GM15510 (cell line): Measurements from ENCODE around the gene DEPDC5.

ENCODE experiments used
- POLR2A ChIP-seq: IDR thresholded peaks from 3 replicates; pipeline ENCODE4 v1.6.1; 2011; ENCODE audit warnings: borderline replicate concordance; ENCODE audit not compliant: insufficient read length; ENCODE audit errors: extremely low read depth

The DEPDC5 gene

DNA sequence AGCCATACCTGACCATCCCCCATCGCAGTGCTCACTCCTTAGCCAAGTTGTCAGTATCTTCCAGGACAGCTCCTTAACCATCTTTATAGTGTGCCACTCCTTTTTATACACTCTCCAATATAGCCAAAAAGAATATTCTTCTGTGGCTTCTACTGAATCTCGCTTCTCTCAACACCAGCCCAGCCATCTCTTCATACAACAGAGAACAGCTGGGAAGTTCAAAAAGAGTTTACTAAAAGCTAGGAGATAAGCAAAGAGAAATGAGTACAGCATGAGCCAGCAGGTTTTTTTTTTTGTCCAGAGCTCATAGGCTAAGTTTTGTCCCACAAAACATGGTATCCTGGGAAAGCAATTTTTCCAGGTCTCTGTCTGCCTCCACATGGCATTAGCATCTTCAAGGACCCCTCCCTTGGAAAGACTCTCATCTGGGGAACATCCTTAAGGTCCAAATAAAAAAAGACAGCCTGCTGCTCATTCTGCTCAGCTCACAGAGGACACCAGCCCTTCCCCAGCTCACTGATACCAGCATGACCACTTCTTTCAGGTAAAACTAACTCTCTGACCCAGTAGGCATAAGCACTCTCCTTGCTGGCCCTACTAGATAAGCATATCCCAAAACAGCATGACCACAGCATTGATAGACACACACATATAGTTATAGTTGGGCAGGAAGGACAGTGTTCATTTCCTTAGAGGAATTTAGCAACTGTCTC lies 141.7 kb downstream of the DEPDC5 start:
- no peak for TF ChIP-seq POLR2A

DNA sequence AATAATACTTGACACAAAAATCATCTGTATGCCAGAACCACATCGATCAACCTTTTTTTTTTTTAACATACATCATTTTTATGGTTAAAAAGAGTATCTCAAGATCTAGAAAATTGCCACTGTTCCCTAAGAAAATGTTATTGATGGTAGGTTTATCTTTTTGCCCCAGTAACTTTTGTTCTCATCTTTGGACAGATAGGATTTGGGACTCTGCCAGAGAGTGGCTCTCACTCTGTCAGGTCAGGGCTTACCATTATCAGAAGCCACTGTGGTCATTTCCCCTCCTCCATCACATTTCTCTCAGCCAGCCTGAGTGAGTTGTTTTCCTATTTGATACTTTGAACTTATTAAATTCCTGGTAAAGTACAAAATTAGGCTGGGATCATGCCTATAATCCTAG lies 142.7 kb downstream of the DEPDC5 start:
- TF ChIP-seq POLR2A, result no peak

DNA sequence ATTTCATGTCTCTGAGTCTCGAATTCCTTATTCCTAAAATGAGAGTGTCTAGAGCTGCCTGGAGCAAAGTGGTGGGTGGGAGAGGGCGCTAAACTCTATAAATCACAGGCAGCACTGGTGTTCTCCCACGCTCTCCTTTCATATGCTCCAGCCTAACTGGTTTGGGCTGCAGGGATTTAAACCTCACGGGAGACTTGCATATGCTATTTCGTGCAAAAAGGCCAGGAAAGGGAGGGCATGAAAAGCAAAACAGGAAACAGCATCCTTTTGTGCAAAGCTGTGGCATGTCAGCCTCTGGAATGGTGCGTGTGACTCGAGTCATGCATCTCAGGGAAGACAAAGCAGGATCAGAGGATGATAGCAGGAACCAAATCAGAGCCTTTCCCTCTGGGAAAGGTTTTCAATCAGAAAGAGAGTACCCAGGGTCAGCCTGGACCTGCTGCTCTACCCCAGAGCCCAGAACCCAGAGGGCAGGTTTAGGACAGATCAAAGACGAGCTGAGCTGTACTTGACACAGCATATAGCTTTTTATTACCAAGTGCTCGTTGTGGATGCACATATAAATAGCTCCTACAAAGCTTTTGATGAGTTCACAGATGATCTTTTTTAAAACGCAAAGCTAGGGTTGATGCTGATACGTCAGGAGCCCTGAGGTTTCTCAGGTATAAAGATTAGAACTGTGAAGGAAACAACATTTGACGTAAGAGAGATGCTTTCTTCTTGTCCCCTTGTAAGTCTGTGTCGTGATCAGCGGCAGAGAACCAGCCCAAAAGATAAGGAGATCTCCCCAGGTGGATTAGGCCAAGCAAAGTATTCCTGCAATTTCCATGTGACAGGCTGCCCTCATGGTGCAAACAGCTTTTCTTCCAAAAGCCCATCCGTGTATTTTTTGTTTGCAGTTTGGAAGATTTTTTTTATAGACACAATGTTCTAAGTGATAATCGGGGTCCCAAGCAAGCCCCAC lies 144.3 kb downstream of the DEPDC5 start:
- no peak for TF ChIP-seq POLR2A

DNA sequence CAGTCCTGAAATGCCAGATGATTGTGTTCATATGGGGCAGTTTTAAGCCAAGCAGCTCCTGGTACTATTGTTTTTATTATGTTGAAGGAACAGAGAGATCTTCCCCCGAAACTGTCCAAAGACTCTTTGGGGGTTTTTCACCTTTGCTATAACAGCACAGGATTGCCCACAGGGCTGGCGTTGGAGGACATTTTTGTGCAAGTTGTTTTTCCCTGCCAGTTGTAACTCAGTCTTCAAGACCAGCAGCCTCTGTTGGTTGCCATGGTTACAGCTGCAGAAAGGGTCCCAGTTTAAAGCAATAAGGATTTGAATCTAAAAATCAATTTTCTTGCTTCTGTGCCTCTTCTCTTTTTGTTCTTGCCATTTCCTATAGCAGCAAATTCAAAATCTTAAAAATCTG lies 145.1 kb downstream of the DEPDC5 start:
- no peak for TF ChIP-seq POLR2A

DNA sequence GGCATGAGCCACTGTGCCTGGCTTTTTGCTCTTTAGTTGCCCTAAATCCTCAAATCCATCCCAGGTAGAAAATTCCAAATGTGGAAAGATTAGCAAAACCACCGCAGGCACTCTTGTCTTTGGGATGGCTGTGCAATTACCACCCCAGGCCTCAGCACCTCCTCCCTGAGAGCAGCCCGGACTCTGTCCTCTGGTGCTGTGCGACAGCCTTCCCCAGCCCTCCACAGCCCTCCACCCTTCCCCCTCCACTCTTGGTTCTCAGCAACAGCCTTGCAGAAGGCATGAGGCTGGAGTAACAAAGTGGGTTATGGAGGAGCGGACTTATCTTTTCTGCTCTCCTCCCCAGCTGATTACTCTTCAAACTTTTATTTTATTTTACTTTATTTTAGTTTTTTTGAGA lies 145.8 kb downstream of the DEPDC5 start:
- no peak for TF ChIP-seq POLR2A

DNA sequence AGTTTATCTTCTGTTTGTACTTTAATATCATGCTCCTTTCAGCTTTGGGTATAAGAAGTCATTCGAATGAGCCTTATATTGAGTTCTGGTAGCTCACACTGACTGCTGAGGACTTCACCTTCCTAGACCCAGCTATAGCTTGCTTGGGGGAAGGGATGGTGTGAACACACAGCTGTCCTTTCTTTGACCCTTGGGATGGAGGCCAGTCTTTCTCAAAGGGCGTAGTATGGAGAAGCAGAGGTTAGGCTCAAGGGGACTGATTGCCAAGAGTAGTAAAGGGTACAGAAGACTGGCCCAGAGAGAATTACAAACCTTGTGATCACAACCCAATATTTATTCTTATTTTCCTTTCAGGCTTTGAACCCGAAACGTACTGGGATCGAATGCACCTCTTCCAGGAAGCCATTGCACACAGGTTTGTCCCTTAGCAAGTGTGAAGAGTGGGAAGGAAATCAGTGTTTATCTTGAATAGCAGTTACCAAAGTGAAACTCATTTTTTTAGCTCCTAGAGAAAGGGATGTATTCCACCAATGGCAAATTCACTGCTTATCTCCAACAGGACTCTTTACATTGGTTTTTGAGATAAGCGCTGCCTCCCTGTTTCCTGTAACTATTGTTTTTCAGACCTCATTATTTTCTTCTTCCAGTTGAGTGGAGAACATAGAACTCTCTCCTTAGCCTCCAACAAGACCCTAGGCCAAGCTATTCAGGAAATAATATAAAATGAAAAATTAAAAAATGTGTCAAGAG lies 147.7 kb downstream of the DEPDC5 start:
- TF ChIP-seq POLR2A, result no peak

DNA sequence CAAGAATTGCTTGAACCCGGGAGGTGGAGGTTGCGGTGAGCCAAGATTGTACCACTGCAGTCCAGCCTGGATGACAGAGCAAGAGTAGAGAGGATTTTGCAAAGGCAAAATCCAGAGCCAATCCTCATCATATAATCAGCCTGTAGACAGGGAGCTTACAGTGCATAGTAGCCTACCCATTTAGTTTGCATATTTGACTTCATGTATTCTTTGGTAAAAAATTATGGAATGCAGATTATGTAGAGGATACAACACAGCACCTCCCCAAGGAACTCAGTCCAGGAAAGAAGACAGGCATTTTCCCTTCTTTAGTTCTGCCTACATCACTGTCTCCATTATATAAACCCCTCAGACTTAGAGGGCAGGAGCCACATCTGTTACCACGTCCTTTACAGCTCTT lies 150.8 kb downstream of the DEPDC5 start:
- no peak for TF ChIP-seq POLR2A

DNA sequence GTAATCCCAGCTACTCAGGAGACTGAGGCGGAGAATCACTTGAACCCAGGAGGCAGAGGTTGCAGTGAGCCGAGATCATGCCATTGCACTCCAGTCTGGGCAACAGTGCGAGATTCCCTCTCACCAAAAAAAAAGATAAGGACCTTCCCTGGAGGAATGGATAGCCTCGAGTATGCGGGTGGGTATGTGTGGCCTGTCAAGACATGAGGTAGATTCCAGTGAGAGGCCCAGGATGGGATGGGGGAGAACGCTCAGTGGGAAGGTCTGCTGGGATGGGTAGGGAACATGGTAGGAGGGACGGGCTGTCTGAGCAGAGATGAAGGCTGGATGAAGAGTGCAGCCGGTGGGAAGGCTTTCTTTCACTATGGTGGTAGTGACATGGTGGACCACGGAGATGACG lies 151.5 kb downstream of the DEPDC5 start:
- TF ChIP-seq POLR2A, result no peak

DNA sequence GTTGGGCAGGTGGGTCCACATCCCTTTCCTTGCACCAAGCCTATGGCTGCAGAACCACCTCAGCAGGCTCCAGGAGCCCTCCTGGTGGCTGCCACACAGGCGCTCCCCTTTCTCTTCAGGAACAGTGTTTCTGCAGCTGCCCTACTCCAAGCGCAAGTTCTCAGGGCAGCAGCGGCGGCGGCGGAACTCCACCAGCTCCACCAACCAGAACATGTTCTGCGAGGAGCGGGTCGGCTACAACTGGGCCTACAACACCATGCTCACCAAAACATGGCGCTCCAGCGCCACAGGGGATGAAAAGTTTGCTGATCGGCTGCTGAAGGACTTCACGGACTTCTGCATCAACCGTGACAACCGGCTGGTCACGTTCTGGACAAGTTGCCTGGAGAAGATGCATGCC lies 152.3 kb downstream of the DEPDC5 start:
- no peak for TF ChIP-seq POLR2A

DNA sequence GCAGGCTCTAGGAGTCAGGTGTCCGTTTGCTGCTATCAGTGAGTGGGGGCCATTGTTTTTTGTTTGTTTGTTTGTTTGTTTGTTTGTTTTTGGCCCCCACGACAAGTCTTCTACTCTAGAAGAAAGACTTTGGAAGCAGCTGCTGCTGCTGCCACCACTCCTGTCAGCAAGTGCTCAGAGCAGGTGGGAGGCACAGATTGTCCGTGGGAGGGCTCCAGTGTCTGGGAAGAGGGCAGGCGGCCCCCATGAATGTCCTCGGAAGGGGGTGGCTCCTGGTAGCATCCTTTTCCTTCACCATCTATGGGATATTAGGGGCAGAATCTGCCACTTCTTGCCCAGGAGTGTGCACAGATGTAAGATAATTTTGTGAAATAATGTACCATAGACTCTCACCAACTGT lies 152.8 kb downstream of the DEPDC5 start:
- TF ChIP-seq POLR2A, result no peak

DNA sequence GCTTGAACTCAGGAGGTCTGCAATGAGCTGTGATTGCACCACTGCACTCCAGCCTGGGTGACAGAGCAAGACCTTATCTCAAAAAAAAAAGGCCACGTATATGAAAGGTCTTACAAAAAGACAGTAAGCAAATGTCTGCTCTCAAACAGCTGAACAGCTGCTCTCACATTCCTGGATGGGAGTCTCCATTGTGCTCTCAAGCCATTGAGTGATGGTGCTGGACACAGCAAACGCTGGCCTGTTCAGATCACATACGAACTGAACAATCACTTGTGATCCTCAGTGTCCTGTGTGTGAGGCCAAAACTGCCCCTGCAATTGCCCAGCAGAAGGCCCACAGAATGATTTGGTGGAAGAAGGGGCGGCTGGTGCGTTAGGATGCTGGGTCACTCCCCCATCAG lies 156.2 kb downstream of the DEPDC5 start:
- TF ChIP-seq POLR2A, result no peak

DNA sequence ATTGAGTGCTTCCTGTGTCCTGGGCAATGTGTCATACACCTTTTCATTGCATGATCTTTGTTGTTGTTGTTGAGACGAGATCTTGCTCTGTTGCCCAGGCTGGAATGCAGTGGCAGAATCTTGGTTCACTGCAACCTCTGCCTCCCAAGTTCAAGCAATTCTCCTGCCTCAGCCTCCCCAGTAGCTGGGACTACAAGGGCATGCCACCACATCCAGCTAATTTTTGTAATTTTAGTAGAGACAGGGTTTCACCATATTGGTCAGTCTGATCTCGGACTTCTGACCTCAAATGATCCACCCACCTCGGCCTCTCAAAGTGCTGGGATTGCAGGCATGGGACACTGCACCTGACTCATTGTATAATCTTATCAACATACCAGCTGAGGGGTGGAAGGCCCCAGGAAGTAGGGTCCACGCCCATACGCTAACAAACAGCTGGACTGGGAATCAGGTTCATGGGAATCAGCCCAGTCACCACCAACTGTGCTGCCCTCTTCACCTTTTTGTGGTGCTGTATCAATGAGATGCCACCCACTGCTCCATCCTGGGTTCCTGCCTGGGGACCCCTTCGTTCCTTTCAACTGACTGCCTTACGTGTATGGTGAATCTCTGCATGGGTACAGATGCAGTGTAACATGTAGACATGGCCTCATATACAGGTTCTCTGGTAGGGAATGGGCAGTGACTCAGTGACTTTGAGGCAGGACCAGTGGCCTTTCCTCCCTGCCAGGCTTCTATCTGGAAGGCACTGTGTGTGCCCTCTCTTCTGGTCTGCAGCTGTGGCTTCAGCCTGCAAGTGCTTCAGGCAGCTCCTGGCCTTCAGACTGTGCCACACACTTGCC lies 158.0 kb downstream of the DEPDC5 start:
- no peak for TF ChIP-seq POLR2A

DNA sequence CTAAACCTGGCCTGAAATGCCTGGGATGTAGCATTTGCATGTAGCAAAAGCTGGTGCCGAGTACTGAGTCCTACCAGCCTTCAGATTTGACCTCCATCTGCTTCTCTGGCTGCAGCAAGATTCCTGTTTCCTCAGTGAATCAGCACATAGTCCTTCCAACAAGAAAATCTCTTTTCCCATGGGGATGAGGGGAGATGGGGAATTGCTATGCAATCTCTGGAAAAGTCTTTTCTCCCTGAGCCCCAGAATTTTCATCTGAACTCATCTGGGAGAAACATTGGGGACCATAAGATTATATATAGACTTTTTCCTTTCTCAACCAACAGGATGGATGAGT lies 158.6 kb downstream of the DEPDC5 start:
- TF ChIP-seq POLR2A, result no peak

DNA sequence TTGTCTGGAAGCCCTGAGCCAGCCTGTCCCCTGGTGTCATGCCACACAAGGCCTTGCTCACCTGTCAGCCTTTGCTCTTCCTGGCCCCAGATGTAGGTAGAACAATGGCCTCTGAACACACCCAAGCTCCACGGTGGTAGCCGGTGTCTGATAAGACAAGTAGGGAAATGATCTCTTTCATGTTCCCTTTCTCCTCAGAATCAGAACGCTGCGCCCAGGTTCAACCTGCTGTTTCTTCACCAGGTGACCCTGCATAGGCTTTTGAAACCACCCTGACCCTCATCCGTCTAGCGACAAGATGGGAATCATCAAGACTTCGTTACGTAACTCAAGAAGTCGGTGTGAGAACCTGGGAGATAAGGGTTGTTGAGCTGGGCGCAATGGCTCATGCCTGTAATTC lies 161.8 kb downstream of the DEPDC5 start:
- TF ChIP-seq POLR2A, result no peak
